HG02943 (cell line): ENCODE results near the gene CFI.
"Not testable (repeated sequence)": the region's sequence is repeated elsewhere in the genome, so short reads cannot be mapped to it uniquely, and the experiment has no call there.

Experiments used
- ATAC-seq: cut with Tn5 transposase; IDR thresholded peaks from one replicate; pipeline ENCODE4 v1.9.1; 2021; ENCODE audit warnings: mild to moderate bottlenecking, low read depth, moderate library complexity; ENCODE audit not compliant: unreplicated experiment

CFI gene

DNA sequence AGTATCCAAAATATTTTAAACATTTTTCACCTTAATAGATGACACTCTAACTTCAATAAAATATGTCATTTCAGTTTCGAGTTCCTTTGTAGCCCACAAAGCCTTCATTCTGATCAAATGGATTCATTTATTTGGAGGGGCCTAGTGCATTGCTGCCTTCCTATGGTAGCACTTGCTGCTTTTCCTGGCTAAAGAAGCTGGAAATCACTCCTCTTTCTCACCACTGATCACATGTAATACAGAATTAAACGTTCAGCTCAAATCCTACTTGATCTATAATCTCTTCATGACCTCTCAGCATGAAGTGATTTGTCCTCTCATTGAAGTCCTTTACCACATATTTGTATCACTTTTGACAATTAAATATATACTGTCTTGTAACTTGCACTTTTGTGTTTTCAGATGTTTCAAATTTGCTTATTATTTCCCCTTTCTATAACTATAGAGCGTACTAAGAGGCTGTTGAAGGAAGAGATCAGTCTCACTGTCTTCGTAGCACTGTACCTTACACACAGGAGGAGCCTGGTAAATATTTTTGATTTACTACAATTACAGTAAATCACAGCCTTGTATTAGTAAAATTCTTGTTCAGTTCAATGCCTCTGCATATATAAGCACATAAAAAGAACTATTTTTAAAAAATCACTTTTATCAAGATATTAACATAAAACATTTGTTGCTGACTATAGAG lies 555 bp downstream of the CFI start:
- ATAC-seq: no peak

DNA sequence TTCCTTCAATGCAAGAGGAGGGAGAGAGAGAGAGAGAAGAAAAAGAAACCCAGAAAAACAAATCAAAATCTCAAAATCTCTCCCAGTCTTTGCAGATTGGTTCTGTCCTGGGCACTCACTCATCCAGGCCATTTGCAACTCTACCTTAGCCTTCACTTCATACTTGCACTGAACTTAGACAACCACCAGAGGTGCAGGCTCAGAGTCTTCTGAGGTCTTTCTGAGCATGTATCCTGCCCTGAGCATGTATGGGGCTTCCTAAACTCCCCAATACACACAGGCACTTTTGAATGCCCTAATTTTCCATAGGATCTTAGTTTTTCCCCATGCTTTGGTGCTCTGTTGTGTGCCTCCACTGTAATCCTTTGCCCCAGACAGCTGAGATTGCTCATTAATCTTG lies 2.9 kb downstream of the CFI start:
- ATAC-seq: no peak

DNA sequence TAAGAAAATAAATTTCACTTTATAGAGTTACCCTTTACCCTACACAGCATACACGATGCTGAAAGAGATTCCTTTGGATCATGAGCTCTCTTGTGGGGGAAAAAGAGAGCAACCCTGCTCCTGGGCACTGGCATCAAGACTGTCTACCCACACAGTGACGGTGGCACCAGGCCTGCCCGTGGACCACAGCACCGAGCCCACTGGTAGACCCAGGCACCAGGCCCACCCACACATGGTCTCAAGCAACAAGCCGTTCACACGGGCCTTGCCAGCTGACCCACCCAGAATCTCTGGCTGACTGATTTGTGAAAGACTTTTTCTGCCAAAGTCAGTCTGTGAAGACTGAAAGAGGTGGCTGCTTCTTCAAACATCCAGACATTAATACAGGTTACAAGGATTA lies 6.7 kb downstream of the CFI start:
- ATAC-seq: no peak

DNA sequence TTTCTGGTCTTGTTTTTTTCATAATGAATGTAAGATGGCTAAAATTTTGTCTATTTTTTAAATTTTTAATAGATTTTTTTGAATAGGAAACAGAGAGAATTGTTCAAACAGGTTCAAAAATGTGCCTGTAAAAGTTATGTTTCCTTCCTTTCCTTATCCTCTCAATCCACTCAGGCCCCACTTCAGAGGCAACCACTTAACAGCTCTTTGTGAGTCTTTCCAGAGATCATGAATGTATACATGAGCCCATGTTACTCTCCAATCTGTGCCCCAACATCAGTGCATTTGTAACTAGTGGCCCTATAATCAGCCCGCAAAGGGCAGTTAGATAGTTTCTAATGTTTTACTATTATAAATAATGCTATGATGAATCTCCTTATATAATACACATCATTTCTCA lies 14.0 kb downstream of the CFI start:
- ATAC-seq: no peak

DNA sequence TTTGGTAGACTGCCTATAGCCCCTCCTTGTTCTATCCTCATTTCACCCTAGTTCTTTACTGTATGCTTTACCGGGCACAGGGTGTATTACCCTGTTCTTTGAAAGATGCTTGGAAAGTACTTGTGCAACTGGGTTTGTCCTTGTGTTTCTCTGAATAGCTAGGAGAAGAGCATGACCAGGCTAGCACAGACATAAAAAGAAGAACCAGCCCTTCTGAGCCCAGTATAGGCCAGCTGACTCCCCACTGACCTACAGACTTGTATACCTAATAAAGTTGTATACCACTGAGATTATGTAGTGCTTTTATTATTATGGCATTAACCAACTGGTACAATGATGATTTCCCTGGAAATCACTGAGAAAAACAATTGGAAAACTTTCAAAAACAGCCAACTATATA lies 15.0 kb downstream of the CFI start:
- ATAC-seq: no peak

DNA sequence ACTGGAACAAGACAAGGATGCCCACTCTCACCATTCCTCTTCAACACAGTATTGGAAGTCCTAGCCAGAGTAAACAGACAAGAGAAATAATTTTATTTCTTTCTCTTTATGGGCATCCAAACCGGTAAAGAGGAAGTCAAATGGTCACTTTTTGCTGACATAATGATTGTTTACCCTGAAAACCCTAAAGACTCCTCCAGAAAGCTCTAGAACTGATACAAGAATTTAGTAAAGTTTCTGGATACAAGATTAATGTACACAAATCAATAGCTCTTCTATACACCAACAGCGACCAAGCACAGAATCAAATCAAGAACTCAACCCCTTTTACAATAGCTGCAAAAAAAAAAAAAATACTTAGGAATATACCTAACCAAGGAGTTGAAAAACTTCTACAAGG lies 19.7 kb downstream of the CFI start:
- not testable (repeated sequence) for ATAC-seq

DNA sequence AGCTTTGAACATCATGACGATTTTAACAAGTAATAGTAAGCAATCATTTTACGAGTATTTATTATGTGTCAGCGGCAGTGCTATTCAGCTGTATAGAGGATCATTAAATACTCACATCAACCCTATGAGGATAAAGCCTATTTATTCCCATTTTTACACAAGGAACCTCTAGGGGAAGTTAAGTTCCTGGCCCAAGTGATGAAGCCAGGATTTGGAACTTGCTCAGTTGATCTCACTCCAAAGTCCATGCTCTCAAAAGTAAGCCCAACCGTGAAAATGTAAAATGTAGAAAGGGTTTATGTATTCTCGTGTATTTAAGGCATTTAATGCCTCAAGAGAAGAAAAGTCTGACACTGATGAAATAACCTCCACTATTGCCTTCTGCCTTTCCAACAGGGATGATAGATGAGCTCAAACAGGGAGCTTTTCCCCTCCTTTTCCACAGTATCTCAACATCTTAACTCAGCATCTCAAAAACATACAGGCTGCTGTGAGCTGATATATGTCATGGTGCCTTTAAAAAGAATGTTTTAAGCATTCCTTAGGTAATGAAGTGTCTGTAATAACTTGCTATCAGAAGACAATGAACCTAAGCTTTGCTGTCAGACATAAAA lies 36.9 kb downstream of the CFI start:
- no peak for ATAC-seq

DNA sequence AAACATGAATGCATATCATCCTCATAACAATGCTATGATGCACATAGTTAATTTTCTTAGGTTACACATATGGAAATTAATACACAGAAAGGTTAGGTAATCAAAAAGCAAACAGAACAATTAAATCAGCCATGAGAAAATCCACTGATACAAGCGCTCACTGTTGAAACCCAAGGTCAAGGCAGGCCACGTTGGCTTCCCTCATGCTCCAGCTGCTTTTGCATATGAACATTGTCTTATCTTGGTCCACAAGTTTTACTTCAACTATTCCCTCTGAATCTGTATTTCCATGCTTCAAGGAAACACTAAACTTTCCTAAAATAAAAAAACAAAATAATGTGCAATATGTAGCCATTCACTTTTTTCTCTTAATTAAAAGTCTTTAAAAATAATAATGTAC lies 37.4 kb downstream of the CFI start:
- ATAC-seq: no peak

DNA sequence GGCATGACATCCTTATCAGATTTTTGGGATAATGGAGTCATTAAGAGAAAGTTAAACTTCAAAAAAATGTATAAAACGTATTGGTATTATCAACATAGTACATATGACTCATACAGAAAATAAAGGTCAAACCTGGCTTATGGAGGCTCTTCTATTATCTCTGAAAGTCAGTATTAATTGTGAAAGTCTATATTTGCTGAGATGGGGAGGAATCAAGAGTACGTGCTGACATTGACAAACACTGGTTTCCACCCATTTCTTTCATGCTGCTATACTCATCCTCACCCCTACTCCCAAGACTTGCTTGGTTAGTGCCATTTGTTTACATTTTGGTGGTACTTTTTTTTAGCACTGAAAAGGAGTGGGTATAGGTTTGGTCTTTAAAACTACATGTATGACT lies 41.1 kb downstream of the CFI start:
- ATAC-seq: no peak

DNA sequence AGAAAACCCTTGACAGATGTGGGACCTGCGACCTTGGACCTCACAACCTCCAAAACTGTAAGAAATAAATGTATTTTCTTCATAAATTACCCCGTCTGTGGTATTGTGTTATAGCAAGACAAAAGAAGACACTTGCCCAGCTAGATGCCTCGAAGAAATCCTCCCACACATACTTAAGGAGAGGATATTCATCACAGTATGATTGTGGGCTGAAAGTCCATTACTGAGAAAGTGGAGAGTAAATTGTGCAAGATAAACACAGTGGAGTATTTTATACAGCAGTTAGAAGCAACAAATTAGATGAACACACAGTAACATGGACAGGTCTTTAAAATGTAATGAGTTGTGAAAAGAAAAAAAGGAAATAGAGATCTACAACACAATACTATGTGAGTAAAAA lies 46.1 kb downstream of the CFI start:
- no peak for ATAC-seq

DNA sequence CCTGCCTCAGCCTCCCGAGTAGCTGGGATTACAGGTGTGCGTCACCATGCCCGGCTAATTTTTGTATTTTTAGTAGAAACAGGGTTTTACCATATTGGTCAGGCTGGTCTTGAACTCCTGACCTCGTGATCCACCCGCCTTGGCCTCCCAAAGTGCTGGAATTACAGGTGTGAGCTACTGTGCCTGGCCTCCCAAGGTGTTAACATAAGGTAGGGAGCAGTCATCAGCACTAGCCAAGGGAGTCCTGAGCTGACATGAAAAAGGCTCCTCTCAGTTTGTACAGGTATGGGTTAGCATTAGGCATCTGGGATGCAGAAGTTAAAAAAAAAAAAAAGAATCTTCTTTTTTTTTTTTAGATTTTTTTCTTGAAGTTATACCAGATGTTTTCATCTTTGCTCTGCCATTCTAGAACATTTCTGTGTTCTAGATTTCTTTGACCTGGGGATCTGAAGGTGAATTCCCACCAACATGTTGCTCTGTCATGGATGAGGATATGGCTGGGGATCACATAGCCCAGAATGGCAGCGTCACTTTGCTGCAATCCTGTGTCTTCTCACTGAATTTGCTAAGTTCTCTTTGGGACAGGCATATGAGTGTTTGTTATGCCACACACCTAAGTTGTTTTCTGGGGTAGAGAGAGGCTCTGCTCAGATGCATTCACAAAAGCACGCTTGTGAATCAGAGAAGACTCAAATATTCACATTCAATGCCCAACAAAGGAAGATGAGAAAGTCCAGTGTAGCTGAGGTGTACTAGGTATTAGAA lies 47.5 kb downstream of the CFI start:
- ATAC-seq: no peak

DNA sequence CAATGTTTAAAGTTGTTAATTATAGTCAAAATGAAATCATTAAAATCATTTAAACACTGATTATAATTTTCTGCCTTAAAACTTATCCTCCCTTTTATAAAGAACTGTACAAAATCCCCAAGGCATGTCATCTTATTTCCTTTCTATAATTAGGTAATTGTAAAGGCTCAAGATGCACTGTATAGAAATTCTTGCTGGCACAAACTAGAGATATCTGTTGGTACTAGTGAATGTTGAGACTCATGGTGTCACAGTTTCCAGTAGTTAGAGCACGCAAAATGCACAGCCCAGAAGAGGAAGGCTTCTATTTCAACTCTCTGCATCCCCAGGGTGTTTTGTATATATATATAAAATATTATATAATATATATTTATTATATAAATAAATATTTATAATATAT lies 49.3 kb downstream of the CFI start:
- no peak for ATAC-seq

DNA sequence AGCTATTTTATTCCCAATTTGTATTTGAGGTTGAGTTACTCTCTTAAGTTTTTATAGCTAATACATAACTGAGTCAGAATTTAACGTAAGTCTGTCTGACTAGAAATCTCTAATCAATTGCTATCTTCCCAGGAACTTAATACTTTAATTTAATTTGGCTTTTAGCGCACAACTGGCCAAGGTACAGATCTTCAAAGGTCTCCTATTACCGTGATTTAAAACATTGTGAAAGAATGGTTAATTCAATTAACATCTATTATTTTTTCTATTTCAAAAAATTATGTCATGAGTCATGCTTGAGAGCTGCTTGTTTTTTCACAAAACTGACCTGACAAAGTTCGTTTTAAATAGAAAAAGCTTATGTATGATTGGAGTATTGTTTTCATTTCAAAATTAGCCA lies 49.9 kb downstream of the CFI start:
- no peak for ATAC-seq

DNA sequence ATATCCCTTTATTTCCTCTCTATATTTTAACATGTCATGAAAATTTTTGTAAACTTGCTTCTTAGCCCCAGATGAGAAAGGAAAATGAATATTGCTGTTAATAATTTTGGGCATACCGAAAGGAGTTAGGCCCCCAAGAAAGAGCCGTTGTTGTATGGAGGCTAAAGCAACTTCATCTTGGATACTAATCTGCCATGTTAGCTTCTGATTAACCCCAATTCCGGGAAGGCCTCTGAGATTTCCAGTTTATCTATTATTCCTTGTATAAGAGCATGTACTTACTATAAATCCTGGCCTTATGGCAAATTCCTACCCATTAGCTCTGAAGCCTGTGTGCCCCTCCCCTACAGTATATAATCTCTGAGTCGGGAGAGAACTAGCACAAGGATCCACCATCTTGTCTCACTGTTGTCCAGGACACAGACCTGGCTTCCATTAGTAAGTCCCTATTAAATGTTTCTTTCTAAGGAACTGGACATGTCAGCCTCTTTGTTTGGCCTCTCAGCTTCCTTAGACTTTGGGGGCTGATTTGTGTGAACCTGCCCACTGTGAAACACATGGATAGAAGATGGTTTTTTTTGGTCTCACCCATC lies 51.1 kb downstream of the CFI start:
- no peak for ATAC-seq

DNA sequence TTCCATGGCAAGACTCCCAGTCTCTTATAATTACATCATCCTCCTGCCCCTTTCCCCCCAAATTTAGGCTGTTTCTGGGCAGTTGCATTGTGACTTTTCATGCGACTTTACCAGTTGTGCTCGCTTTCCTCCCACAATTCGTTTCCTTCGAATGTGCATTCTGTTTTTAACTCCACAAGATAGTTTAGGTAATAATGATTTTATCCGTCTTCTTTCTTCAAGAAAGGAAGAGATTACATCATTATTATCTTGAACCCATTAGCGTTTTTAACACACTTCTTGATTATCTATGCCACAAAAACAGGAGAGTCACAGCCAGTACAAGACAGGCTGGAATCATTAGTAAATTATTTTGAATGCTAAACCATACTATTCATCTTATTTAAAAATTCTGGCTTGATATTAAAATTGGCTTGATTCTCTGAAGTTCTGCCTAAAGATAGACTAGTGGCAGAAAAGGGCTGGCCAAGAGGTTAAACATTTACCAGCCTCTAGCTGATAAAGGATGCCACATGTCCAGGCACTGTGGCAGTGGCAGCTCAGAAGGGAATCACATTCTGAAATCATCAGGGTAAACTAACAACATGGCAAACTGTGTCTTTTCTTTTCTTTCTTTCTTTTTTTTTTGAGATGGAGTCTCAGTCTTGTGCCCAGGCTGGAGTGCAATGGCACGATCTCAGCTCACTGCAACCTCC lies 52.3 kb downstream of the CFI start:
- no peak for ATAC-seq

DNA sequence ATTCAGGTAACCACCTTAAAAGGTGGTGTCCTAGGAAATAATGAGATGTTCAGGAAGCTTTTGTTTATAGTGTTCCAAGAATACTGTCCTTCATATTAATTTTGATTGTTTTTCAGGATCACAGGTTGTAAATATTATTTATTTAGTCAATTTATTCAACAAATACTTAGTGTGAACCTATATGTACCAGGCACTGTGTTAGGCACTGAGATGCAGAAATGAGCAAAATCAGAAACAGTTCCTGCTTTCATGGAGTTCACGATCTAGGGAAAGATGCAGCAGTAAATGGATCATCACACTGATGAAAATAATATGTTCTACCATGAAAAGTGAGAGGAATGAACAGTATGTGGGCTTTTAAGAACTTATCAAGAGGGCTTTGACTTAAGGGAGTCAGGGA lies 53.7 kb downstream of the CFI start:
- no peak for ATAC-seq

DNA sequence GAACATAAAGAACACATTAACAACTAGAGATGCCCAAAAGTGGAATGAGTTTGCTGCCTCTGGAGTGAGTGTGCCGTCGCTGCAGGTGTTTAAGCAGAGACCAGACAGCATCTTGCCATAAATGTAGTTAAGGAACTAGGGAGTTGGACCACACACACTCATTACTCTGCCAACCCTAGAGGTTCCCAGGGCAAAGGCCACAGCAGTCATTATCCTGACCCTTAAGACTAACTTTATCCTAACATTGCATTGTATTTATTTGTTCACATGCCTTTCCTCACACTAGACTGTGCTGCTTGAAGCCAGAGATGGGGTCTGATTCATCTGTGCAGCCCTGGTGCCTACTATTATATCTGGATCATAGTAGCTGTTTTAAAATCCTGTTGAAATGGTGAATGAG lies 55.1 kb downstream of the CFI start:
- ATAC-seq: no peak

DNA sequence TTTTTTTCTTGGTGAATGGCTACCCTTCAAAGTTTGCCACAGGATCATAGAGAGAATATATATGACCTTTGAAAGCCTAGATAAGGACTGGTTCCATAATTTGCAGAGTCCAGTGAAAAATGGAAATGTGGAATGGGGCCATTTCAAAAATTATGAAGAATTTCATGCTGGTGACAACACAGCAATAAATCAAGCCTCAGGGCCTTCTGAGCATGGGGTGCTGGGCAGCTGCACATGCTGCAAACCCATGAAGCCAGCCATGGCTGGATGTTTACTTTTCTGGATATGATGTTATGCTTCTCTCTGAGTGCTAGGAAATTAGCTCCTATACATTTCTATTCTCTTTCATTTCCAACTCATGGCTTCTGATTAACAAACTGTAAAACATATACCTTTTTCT lies 56.0 kb downstream of the CFI start:
- ATAC-seq: no peak

DNA sequence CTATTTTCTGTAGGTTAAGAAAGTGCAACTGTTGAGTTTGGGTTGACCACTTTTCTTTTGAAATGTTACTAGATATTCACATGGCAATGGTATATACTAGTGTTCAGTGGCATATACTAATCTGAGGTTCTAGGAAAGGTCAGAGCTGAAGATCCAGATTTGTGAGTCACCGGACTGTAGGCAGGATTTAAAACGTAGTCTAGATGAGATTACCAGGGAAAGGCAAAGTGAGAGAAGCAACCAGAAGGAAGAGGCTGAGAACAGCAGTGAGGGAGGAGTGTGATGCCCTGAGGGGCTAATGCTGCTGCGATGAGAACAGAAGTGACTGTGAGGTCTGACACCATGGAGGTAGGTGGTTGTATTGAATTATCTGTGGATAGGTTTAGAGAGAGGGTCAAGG lies 62.3 kb downstream of the CFI start:
- ATAC-seq: no peak

DNA sequence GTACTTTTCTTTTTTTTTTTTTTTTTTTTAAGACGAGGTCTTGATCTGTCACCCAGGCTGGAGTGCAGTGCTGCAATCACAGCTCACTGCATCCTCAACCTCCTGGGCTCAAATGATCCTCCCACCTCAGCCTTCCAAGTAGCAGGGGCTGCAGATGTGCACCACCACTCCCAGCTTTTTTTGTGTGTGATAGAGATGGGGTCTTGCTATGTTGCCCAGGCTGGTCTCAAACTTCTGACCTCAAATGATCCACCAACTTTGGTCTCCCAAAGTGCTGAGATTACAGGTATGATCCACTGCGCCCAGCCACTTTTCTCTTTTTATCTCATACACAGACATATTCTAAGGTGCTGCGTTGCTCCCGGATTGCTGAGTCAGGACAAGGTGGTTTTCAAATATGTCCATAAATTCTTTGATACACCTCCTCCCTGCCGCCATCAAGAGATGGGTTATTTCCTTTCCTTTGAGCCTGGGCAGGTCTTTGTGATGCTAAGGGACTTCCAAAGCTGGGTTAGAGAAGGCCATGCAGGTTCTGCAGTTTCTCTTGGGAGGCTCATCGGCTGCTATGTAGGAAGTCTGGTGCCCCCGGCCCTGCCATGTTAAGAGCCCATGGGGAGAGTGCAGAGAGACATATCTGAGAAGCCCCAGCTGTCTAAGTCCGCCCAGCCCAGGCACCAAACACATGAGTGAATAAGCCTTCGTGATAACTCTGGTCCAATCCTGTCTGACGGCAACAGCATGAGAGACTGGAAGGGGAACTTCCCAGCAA lies 63.5 kb downstream of the CFI start:
- ATAC-seq: no peak
